HG03460 (cell line): ENCODE results near the gene PLOD2.
"Not testable (repeated sequence)": the region's sequence is repeated elsewhere in the genome, so short reads cannot be mapped to it uniquely, and the experiment has no call there.

Experiments
- ATAC-seq: cut with Tn5 transposase; IDR thresholded peaks from one replicate; pipeline ENCODE4 v1.9.1; 2021; ENCODE audit not compliant: unreplicated experiment

PLOD2 gene

GRCh38 chr3:146142757-146143156 is 18.2 kb downstream of the PLOD2 start:
- ATAC-seq: no peak

- ATAC-seq: no peak
Measured at GRCh38 chr3:146139586-146140110, 21.3 kb downstream of the PLOD2 start.

GRCh38 chr3:146138902-146139301 is 22.1 kb downstream of the PLOD2 start:
- no peak for ATAC-seq

GRCh38 chr3:146136647-146137046 is 24.3 kb downstream of the PLOD2 start:
- no peak for ATAC-seq

- ATAC-seq: no peak
Measured at GRCh38 chr3:146134348-146135117, 26.5 kb downstream of the PLOD2 start.

GRCh38 chr3:146133441-146133840 is 27.5 kb downstream of the PLOD2 start:
- ATAC-seq: no peak

GRCh38 chr3:146131616-146132410 is 29.2 kb downstream of the PLOD2 start:
- no peak for ATAC-seq

GRCh38 chr3:146130881-146131371 is 30.1 kb downstream of the PLOD2 start:
- ATAC-seq: no peak

- no peak for ATAC-seq
Measured at GRCh38 chr3:146129750-146130149, 31.2 kb downstream of the PLOD2 start.

GRCh38 chr3:146128939-146129338 is 32.0 kb downstream of the PLOD2 start:
- no peak for ATAC-seq

GRCh38 chr3:146128179-146128578 is 32.8 kb downstream of the PLOD2 start:
- ATAC-seq: no peak

- no peak for ATAC-seq
Measured at GRCh38 chr3:146125951-146126350, 35.0 kb downstream of the PLOD2 start.

- ATAC-seq: no peak
Measured at GRCh38 chr3:146124126-146124801, 36.7 kb downstream of the PLOD2 start.

GRCh38 chr3:146117406-146118285 is 43.3 kb downstream of the PLOD2 start:
- ATAC-seq: no peak

- ATAC-seq: no peak
Measured at GRCh38 chr3:146115619-146116018, 45.4 kb downstream of the PLOD2 start.

- not testable (repeated sequence) for ATAC-seq
Measured at GRCh38 chr3:146113804-146114203, 47.2 kb downstream of the PLOD2 start.

GRCh38 chr3:146111337-146111736 is 49.6 kb downstream of the PLOD2 start:
- no peak for ATAC-seq

GRCh38 chr3:146110161-146110560 is 50.8 kb downstream of the PLOD2 start:
- ATAC-seq: no peak

GRCh38 chr3:146106986-146107385 is 54.0 kb downstream of the PLOD2 start:
- no peak for ATAC-seq

- no peak for ATAC-seq
Measured at GRCh38 chr3:146104068-146104467, 56.9 kb downstream of the PLOD2 start.
